ENCODE results near the gene GCGR. TPM values are rescaled to one million over a fixed set of nuclear protein-coding genes. Genes with fewer than 3 reads are reported as not detected.

GCGR gene
- polyA plus RNA-seq, 1 of the 3 experiments (the other 2 are of a cell fraction), result not detected

DNA sequence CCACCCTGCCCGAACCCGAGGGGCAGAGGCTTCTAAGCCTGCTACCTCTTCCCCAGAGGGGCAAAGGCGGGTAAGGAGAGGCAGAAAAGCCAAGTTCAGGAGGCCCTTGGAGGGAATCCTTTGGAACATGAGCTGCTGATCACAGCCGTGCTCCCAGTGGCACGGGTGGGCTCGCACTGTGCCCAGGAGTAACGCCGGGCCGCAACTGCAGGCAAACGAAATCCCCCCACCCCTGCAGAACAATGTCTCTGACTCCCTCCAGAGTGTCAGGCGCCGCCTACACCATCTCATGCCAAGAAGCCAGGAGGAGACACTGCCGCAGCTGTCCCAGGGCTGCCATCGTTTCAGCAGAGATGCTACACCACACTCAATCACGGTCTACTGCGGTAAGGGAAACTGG lies 47.5 kb downstream of the GCGR start (continued):
- TF ChIP-seq, protein P1, sequence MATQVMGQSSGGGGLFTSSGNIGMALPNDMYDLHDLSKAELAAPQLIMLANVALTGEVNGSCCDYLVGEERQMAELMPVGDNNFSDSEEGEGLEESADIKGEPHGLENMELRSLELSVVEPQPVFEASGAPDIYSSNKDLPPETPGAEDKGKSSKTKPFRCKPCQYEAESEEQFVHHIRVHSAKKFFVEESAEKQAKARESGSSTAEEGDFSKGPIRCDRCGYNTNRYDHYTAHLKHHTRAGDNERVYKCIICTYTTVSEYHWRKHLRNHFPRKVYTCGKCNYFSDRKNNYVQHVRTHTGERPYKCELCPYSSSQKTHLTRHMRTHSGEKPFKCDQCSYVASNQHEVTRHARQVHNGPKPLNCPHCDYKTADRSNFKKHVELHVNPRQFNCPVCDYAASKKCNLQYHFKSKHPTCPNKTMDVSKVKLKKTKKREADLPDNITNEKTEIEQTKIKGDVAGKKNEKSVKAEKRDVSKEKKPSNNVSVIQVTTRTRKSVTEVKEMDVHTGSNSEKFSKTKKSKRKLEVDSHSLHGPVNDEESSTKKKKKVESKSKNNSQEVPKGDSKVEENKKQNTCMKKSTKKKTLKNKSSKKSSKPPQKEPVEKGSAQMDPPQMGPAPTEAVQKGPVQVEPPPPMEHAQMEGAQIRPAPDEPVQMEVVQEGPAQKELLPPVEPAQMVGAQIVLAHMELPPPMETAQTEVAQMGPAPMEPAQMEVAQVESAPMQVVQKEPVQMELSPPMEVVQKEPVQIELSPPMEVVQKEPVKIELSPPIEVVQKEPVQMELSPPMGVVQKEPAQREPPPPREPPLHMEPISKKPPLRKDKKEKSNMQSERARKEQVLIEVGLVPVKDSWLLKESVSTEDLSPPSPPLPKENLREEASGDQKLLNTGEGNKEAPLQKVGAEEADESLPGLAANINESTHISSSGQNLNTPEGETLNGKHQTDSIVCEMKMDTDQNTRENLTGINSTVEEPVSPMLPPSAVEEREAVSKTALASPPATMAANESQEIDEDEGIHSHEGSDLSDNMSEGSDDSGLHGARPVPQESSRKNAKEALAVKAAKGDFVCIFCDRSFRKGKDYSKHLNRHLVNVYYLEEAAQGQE (IDR thresholded peaks at IDR 0.05; ENCODE audit: low read depth, low read length), result no peak

DNA sequence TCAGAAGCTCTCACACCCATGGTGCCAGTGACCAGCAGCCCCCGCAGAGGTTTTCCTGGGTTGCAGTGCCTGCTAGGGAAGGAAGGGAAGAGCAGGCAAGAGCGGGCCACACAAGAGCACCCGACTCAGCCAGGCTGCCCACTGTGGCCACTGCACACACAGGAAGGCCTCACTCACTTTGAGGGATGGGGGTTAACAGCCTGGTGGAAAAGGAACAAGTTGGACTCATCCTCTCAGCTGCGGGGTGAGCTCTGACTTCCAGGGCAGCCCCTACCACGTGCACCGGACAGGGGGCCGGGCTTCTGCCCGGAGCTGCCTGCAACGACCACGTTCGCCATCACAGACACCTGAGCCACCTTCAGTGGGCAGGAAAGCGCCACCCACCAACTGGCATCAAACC lies 48.3 kb downstream of the GCGR start:
- H3F3A ChIP-seq (replicated peaks; ENCODE audit: insufficient read depth), result peaks cover 32% of the 10 kb centered on the region
- peaks cover 73% of the 10 kb centered on the region for H3K79me2 ChIP-seq (ENCODE audit: insufficient read depth)
- peaks cover 48% of the 10 kb centered on the region for H4K20me1 ChIP-seq (ENCODE audit: insufficient read depth)
- ChIA-PET POLR2A (no interaction called here), CTCF (interaction anchor here (0.7 to 2.3 kb wide), 7 partner anchors 9 to 114 kb away, joined by 3 to 8 read pairs (median 4); no protein-coding TSS in a partner anchor)
- 94% methylated on average over 12 of the region's 12 CpGs for WGBS (ENCODE audit: low lambda C conversion rate)
- no peak overlapping the region for H3K4me3 ChIP-seq (ENCODE audit: low read depth in 2 of 2, low read length in 1 of 2)
- no peaks in the 10 kb centered on the region for H3K9me2 ChIP-seq
- no peak overlapping the region for H2AFZ ChIP-seq (ENCODE audit: low read depth)
- no peaks in the 10 kb centered on the region for H3K9me3 ChIP-seq
- no peaks in the 10 kb centered on the region for H3K27me3 ChIP-seq (ENCODE audit: insufficient read depth)
- H3K4me2 ChIP-seq, result no peak overlapping the region
- H3K4me1 ChIP-seq (ENCODE audit: control insufficient read depth in 1 of 2, insufficient read depth in 2 of 2, low read depth in 1 of 2, low read length in 1 of 2), result no peaks in the 10 kb centered on the region; a peak in 1 of 4 replicates
- TF ChIP-seq NRF1 (IDR thresholded peaks at IDR 0.05; ENCODE audit: low read depth, low read length) (no peak), EP300 (IDR thresholded peaks at IDR 0.05; ENCODE audit: borderline replicate concordance in 1 of 2, low read depth in 1 of 2, low read length in 1 of 2) (no peak), MXI1 (IDR thresholded peaks at IDR 0.05; ENCODE audit: low read depth, low read length) (no peak), FOSL2 (IDR thresholded peaks at IDR 0.05; ENCODE audit: borderline replicate concordance, low read depth) (no peak), GABPA (IDR thresholded peaks at IDR 0.05; ENCODE audit: low read depth) (no peak), RXRA (IDR thresholded peaks at IDR 0.05; ENCODE audit: borderline replicate concordance, low read depth) (no peak)
- TF ChIP-seq, protein P2, sequence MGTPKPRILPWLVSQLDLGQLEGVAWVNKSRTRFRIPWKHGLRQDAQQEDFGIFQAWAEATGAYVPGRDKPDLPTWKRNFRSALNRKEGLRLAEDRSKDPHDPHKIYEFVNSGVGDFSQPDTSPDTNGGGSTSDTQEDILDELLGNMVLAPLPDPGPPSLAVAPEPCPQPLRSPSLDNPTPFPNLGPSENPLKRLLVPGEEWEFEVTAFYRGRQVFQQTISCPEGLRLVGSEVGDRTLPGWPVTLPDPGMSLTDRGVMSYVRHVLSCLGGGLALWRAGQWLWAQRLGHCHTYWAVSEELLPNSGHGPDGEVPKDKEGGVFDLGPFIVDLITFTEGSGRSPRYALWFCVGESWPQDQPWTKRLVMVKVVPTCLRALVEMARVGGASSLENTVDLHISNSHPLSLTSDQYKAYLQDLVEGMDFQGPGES (IDR thresholded peaks at IDR 0.05; ENCODE audit: low read depth, low read length), result no peak
- TF ChIP-seq, protein P3, sequence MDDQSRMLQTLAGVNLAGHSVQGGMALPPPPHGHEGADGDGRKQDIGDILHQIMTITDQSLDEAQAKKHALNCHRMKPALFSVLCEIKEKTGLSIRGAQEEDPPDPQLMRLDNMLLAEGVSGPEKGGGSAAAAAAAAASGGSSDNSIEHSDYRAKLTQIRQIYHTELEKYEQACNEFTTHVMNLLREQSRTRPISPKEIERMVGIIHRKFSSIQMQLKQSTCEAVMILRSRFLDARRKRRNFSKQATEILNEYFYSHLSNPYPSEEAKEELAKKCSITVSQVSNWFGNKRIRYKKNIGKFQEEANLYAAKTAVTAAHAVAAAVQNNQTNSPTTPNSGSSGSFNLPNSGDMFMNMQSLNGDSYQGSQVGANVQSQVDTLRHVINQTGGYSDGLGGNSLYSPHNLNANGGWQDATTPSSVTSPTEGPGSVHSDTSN (IDR thresholded peaks at IDR 0.05), result no peak
- TF ChIP-seq, protein P4, sequence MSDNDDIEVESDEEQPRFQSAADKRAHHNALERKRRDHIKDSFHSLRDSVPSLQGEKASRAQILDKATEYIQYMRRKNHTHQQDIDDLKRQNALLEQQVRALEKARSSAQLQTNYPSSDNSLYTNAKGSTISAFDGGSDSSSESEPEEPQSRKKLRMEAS (IDR thresholded peaks at IDR 0.05; ENCODE audit: low read depth), result no peak
- TF ChIP-seq, protein P5, sequence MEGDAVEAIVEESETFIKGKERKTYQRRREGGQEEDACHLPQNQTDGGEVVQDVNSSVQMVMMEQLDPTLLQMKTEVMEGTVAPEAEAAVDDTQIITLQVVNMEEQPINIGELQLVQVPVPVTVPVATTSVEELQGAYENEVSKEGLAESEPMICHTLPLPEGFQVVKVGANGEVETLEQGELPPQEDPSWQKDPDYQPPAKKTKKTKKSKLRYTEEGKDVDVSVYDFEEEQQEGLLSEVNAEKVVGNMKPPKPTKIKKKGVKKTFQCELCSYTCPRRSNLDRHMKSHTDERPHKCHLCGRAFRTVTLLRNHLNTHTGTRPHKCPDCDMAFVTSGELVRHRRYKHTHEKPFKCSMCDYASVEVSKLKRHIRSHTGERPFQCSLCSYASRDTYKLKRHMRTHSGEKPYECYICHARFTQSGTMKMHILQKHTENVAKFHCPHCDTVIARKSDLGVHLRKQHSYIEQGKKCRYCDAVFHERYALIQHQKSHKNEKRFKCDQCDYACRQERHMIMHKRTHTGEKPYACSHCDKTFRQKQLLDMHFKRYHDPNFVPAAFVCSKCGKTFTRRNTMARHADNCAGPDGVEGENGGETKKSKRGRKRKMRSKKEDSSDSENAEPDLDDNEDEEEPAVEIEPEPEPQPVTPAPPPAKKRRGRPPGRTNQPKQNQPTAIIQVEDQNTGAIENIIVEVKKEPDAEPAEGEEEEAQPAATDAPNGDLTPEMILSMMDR (IDR thresholded peaks at IDR 0.05), result no peak
- peaks cover 46 to 81% of the 10 kb centered on the region in 2 experiments for H3K36me3 ChIP-seq (replicated peaks in 1 of 2; ENCODE audit: control insufficient read depth in 1 of 2, insufficient read depth in 2 of 2, low read length in 1 of 2)
- DNase-seq, result no peak
- no peak overlapping the region for H3K27ac ChIP-seq (ENCODE audit: low read depth in 2 of 2, low read length in 1 of 2)
- H3K9ac ChIP-seq, result no peak overlapping the region

All from SK-N-SH (cell line).